Activated CD8-positive, alpha-beta T cell treated with anti-CD3 and anti-CD28 coated beads for 36 hours (primary cell): ENCODE measurements around the gene NUDT13. TPM values are rescaled to one million over a fixed set of nuclear protein-coding genes. Genes with fewer than 3 reads are reported as not detected.
A peak's percentile ranks its signal among the peaks of the same experiment; 100 is the strongest.

Source experiments
- ATAC-seq: fragments of 200-7000 bp; cut with Tn5 transposase; one replicate; pipeline ENCODE4 v1.10.0; 2021; ENCODE audit warnings: mild to moderate bottlenecking, moderate library complexity
- CTCF ChIA-PET: fragments of 350-600 bp; sonication (Branson Sonifier 250); formaldehyde crosslinking; loops from one replicate; lab custom pipeline; 2021; ENCODE audit warnings: antibody characterized with exemption; lab: Charles Lee
- POLR2A ChIA-PET: fragments of 350-600 bp; sonication (Branson Sonifier 250); formaldehyde crosslinking; loops from one replicate; lab custom pipeline; 2021; ENCODE audit warnings: antibody characterized with exemption; lab: Charles Lee
- DNase-seq: peaks from one replicate; pipeline ENCODE4 v3.0.0-alpha.2; 2020
- H3K27ac Mint-ChIP-seq: one replicate; pipeline ENCODE4 v1.8.0; 2021; ENCODE audit warnings: mild to moderate bottlenecking, mixed read lengths
- H3K27me3 Mint-ChIP-seq: one replicate; pipeline ENCODE4 v1.8.0; 2021; ENCODE audit warnings: mixed read lengths
- H3K36me3 Mint-ChIP-seq: one replicate; pipeline ENCODE4 v1.8.0; 2021; ENCODE audit warnings: low read depth, mixed read lengths
- H3K4me1 Mint-ChIP-seq: one replicate; pipeline ENCODE4 v1.8.0; 2021; ENCODE audit warnings: low read depth, mixed read lengths
- H3K4me3 Mint-ChIP-seq: one replicate; pipeline ENCODE4 v1.8.0; 2021; ENCODE audit warnings: mild to moderate bottlenecking, moderate library complexity, mixed read lengths
- H3K9me3 Mint-ChIP-seq: one replicate; pipeline ENCODE4 v1.8.0; 2021; ENCODE audit warnings: mixed read lengths
- CTCF ChIP-seq: fragments of 200-600 bp; IDR thresholded peaks from one replicate; pipeline ENCODE4 v1.8.0; 2022; ENCODE audit warnings: antibody characterized with exemption, mild to moderate bottlenecking
- intact Hi-C: fragments of 100-400 bp; cut with micrococcal nuclease; formaldehyde crosslinking; loops from one replicate; pipeline ENCODE4 v1.10.0; 2022
- total RNA-seq, 2 experiments: library from RNA; stranded (reverse); gene quantifications; one replicate each; pipeline ENCODE4 v1.2.3, GENCODE V29; 2021

The NUDT13 gene
- total RNA-seq, 2 experiments from 2014 or later = 2.3 to 2.4 TPM

GRCh38 chr10:73093922-73094850 lies 16.1 kb upstream of the NUDT13 start:
- POLR2A ChIA-PET = interaction anchor here (0.7 to 2.7 kb wide), 5 partner anchors 16 to 153 kb away, joined by 3 to 13 read pairs (median 3); partner anchors contain the start of genes ECD, FAM149B1 and NUDT13

GRCh38 chr10:73094986-73095480 lies 15.2 kb upstream of the NUDT13 start:
- Mint-ChIP-seq H3K27me3 (no peaks in the 10 kb centered on the region), H3K9me3 (no peaks in the 10 kb centered on the region), H3K4me3 (peak overlapping the region; percentile 95), H3K27ac (peak overlapping the region; percentile 98), H3K36me3 (peaks cover 25% of the 10 kb centered on the region), H3K4me1 (peaks cover 32% of the 10 kb centered on the region)
- ChIA-PET CTCF (interaction anchor here (0.7 to 8.1 kb wide), 7 partner anchors 16 to 69 kb away, joined by 3 to 60 read pairs (median 5); partner anchors contain the start of gene NUDT13), POLR2A (interaction anchor here (0.7 to 2.7 kb wide), 6 partner anchors 16 to 153 kb away, joined by 3 to 13 read pairs (median 3); partner anchors contain the start of genes ECD and FAM149B1)
- no peak for DNase-seq
- no peak for ATAC-seq
- no peak for TF ChIP-seq CTCF
- intact Hi-C loops = no loop called here

More at GRCh38 chr10:73093922-73094850, 16.1 kb upstream of the NUDT13 start:
- no peak for TF ChIP-seq CTCF
- peaks cover 26% of the 10 kb centered on the region for H3K36me3 Mint-ChIP-seq
- DNase-seq (peak; percentile 20), ATAC-seq (no peak)
- CTCF ChIA-PET = interaction anchor here (1.2 to 8.1 kb wide), 3 partner anchors 15 to 63 kb away, joined by 5 to 60 read pairs (median 7); partner anchors contain the start of gene NUDT13
- peak overlapping the region; percentile 95 for H3K4me3 Mint-ChIP-seq
- H3K27me3 Mint-ChIP-seq = no peaks in the 10 kb centered on the region
- H3K27ac Mint-ChIP-seq = peak overlapping the region; percentile 69
- peaks cover 32% of the 10 kb centered on the region for H3K4me1 Mint-ChIP-seq
- intact Hi-C loops = no loop called here
- H3K9me3 Mint-ChIP-seq = no peaks in the 10 kb centered on the region

GRCh38 chr10:73095481-73096021 lies 14.7 kb upstream of the NUDT13 start:
- Mint-ChIP-seq H3K36me3 (peaks cover 24% of the 10 kb centered on the region), H3K4me3 (peak overlapping the region; percentile 95), H3K27me3 (no peaks in the 10 kb centered on the region), H3K4me1 (peaks cover 32% of the 10 kb centered on the region), H3K9me3 (no peaks in the 10 kb centered on the region), H3K27ac (peak overlapping the region; percentile 98)
- ChIA-PET CTCF (interaction anchor here (0.6 to 8.1 kb wide), 13 partner anchors 13 to 404 kb away, joined by 3 to 60 read pairs (median 5); partner anchors contain the start of genes MCU and NUDT13), POLR2A (interaction anchor here (0.6 to 2.7 kb wide), 13 partner anchors 13 to 1011 kb away, joined by 3 to 13 read pairs (median 4); partner anchors contain the start of genes DNAJC9, ECD, FAM149B1 and NUDT13)
- no peak for ATAC-seq
- intact Hi-C loops = no loop called here
- DNase-seq = peak; percentile 58
- TF ChIP-seq CTCF = no peak

GRCh38 chr10:73096041-73096448 lies 14.2 kb upstream of the NUDT13 start:
- H3K9me3 Mint-ChIP-seq = no peaks in the 10 kb centered on the region
- TF ChIP-seq CTCF = no peak
- DNase-seq (peak; percentile 86), ATAC-seq (peak; percentile 46)
- H3K27me3 Mint-ChIP-seq = no peaks in the 10 kb centered on the region
- peak overlapping the region; percentile 95 for H3K4me3 Mint-ChIP-seq
- peak overlapping the region; percentile 98 for H3K27ac Mint-ChIP-seq
- H3K36me3 Mint-ChIP-seq = peaks cover 24% of the 10 kb centered on the region
- H3K4me1 Mint-ChIP-seq = peaks cover 32% of the 10 kb centered on the region
- CTCF ChIA-PET = interaction anchor here (0.6 to 8.1 kb wide), 12 partner anchors 12 to 404 kb away, joined by 3 to 60 read pairs (median 5); partner anchors contain the start of genes MCU and NUDT13
- intact Hi-C loops = no loop called here
- POLR2A ChIA-PET = interaction anchor here (0.6 to 2.7 kb wide), 11 partner anchors 14 to 1011 kb away, joined by 3 to 13 read pairs (median 4); partner anchors contain the start of genes DNAJC9, ECD, FAM149B1 and NUDT13
